Epithelial cell of esophagus (primary cell): ENCODE measurements around the gene LIG1.

Experiments
- DNase-seq: peaks from one replicate; pipeline ENCODE4 v3.0.0; 2010; ENCODE audit warnings: low read depth
- H3K4me3 ChIP-seq: 2 replicates; pipeline ENCODE4 v1.5.1; 2011; ENCODE audit warnings: mild to moderate bottlenecking, low read length, control low read depth
- CTCF ChIP-seq: IDR thresholded peaks from 2 replicates; pipeline ENCODE4 v1.5.1; 2011; ENCODE audit warnings: low read depth, mild to moderate bottlenecking, low read length, control low read depth, inconsistent platforms; ENCODE audit not compliant: insufficient read depth; ENCODE audit errors: missing control alignments

Gene LIG1

DNA sequence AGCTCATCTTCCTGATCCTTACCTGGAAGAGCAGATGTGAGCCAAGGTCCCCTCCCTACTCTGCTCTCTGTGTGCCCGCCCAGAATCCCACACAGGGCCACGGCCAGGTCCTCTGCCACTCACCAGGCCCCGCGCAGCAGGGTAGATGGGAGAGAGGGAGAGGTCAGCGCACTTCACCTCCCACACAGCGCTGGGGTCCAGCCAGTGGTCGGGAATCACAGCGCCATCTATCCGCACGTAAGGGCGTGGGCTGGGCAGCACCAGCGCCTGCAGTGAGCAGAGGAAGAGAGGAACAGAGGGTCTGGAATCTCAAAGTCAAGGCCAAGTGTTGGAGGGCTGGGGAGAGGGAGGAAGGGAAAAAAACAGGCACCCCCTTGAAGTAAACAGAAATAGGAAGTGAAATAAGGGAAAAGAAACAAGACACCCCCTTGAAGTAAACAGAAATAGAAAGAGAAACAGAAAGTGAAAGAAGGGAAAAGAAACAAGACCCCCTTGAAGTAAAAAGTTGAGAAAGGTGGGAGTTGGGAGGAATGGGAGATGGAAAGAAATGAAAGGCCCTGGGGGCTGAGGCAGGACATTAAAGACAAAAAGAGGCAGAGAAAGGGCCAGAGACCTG is 52.5 kb downstream of the LIG1 start:
- TF ChIP-seq CTCF = no peak
- DNase-seq = no peak
- no peak overlapping the region for H3K4me3 ChIP-seq

- TF ChIP-seq CTCF = no peak
- DNase-seq = peak; percentile 44
- no peak overlapping the region for H3K4me3 ChIP-seq
Measured at GRCh38 chr19:48113190-48113917, 56.8 kb downstream of the LIG1 start.

DNA sequence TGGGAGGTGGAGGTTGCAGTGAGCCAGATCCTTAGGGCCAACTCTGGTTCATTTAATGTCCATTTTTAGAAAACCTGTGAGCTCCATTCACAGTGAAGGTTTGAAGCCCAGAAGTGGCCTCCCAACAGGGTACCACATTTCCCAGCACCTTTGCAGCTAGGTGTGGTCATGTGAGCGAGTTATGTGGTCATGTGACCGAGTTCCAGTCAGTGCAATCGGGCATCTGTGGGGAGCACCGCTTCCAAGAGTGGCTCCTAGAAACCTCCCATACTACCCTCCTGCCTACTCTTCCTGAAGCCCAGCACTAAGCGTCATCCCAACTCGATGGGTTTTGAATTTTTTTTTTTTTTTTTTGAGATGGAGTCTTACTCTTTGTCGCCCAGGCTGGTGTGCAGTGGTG is 58.9 kb downstream of the LIG1 start:
- no peak for DNase-seq
- no peak for TF ChIP-seq CTCF
- no peak overlapping the region for H3K4me3 ChIP-seq

DNA sequence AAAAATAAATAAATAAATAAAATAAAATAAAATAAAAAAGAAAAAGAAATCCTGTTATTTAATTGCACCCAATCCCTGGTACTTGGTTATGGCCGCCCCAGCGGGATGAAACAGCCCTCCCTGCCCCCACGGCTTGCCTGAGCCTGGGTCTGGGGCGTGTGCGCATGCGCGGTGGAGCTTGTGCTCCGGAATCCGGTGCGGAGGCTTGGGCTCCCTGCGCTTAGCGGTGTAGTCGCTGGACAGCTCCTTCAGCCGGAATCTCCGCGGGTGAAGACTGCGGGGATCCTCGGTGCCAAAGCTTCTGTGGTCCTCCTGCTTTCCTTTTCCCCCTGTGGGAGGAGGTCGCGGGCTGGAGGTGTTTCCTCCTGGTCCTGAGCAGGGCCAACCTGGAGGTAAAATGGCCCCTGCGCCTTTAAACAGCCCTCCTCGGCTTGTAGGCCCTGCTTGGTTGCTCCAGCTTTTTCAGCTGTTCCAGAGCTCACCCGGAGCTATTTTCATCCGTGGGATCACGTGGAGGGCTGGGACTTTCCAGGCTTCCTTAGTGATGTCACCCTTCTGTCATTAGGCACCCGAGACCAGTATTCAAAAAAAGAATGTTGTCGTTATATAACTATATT is 59.7 kb downstream of the LIG1 start, which contains the start of gene PLA2G4C:
TSS of gene PLA2G4C (minus strand) at position 468 of the 617 bp plus-strand sequence. CDS start 4,288 bp downstream, outside the sequence.
- DNase-seq = peak; percentile 86
- no peak for TF ChIP-seq CTCF
- peak within 1 kb of the TSS; percentile 27 for H3K4me3 ChIP-seq

GRCh38 chr19:48108997-48109782 is 61.0 kb downstream of the LIG1 start:
- no peak overlapping the region for H3K4me3 ChIP-seq
- no peak for TF ChIP-seq CTCF
- DNase-seq = no peak

- H3K4me3 ChIP-seq = no peak overlapping the region
- TF ChIP-seq CTCF = no peak
- DNase-seq = no peak
Measured at GRCh38 chr19:48103922-48104321, 66.2 kb downstream of the LIG1 start.
